ENCODE results near the gene MRPL18.

Gene MRPL18

GRCh38 chr6:159759645-159760044 lies 30.6 kb upstream of the MRPL18 start:
- DNase-seq: no peak
- Histone ChIP-seq H3K27ac (no peak overlapping the region), H3K36me3 (peaks cover 66% of the 10 kb centered on the region), H3K4me3 (ENCODE audit: low read depth, low read length) (no peak overlapping the region), H3K27me3 (ENCODE audit: insufficient read depth, low read depth, severe bottlenecking) (no peaks in the 10 kb centered on the region), H3K9me3 (ENCODE audit: severe bottlenecking) (no peaks in the 10 kb centered on the region)
- TF ChIP-seq, protein P1, sequence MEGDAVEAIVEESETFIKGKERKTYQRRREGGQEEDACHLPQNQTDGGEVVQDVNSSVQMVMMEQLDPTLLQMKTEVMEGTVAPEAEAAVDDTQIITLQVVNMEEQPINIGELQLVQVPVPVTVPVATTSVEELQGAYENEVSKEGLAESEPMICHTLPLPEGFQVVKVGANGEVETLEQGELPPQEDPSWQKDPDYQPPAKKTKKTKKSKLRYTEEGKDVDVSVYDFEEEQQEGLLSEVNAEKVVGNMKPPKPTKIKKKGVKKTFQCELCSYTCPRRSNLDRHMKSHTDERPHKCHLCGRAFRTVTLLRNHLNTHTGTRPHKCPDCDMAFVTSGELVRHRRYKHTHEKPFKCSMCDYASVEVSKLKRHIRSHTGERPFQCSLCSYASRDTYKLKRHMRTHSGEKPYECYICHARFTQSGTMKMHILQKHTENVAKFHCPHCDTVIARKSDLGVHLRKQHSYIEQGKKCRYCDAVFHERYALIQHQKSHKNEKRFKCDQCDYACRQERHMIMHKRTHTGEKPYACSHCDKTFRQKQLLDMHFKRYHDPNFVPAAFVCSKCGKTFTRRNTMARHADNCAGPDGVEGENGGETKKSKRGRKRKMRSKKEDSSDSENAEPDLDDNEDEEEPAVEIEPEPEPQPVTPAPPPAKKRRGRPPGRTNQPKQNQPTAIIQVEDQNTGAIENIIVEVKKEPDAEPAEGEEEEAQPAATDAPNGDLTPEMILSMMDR (IDR thresholded peaks at IDR 0.05; ENCODE audit: low read depth, low read length): no peak

- peak overlapping the region; percentile 100; the same call in 1 of the 2 replicates for H3K27ac ChIP-seq
- peak overlapping the region; percentile 71 for H3K4me3 ChIP-seq (ENCODE audit: low read depth, low read length)
- H3K27me3 ChIP-seq (ENCODE audit: insufficient read depth, low read depth, severe bottlenecking): no peaks in the 10 kb centered on the region
- TF ChIP-seq, protein P1 (IDR thresholded peaks at IDR 0.05; ENCODE audit: low read depth, low read length): no peak
- peaks cover 68% of the 10 kb centered on the region for H3K36me3 ChIP-seq
- H3K9me3 ChIP-seq (ENCODE audit: severe bottlenecking): no peaks in the 10 kb centered on the region
- no peak for DNase-seq
These were observed 29.6 kb upstream of the MRPL18 start for GRCh38 chr6:159760602-159761057.

GRCh38 chr6:159761129-159761872 lies 29.0 kb upstream of the MRPL18 start:
- peaks cover 69% of the 10 kb centered on the region for H3K36me3 ChIP-seq
- H3K4me3 ChIP-seq (ENCODE audit: low read depth, low read length): peak overlapping the region; percentile 71
- no peaks in the 10 kb centered on the region for H3K9me3 ChIP-seq (ENCODE audit: severe bottlenecking)
- peak; percentile 28 for DNase-seq
- TF ChIP-seq, protein P1 (IDR thresholded peaks at IDR 0.05; ENCODE audit: low read depth, low read length): no peak
- H3K27ac ChIP-seq: peak overlapping the region; percentile 100
- no peaks in the 10 kb centered on the region for H3K27me3 ChIP-seq (ENCODE audit: insufficient read depth, low read depth, severe bottlenecking)

GRCh38 chr6:159761873-159762680 lies 28.2 kb upstream of the MRPL18 start, which contains the start of gene ACAT2:
Gene ACAT2 (plus strand): TSS chr6:159762045. CDS start chr6:159762088, 43 bp downstream.
- peak; percentile 97 for DNase-seq
- TF ChIP-seq, protein P1 (IDR thresholded peaks at IDR 0.05; ENCODE audit: low read depth, low read length): no peak
- no peaks in the 10 kb centered on the region for H3K27me3 ChIP-seq (ENCODE audit: insufficient read depth, low read depth, severe bottlenecking)

DNA sequence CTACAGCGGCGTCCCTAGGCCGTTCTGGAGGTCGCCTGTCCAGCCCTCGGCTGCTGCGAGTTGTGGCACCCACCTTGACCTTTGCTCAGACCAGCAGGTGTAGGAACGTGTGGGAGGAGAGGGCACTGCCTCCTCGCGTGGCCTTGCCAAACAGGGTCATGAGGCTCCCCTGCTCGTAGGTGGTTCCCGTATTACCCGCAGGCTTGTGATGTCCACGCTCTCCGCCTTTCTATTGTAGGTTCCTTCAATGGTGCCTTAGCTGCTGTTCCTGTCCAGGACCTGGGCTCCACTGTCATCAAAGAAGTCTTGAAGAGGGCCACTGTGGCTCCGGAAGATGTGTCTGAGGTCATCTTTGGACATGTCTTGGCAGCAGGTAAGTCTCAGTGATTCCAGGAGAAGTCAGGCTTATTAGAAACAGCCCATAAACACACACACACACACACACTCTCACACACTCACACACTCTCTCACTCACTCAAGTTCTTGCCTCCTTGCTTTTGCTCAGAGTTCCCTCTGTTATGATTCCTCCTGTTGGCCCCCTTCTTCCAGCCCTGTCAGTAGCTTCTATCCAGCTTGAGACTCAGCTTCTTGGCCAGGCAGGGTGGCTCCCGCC lies 27.5 kb upstream of the MRPL18 start:
- Histone ChIP-seq H3K36me3 (peaks cover 73% of the 10 kb centered on the region), H3K9me3 (ENCODE audit: severe bottlenecking) (no peaks in the 10 kb centered on the region), H3K27me3 (ENCODE audit: insufficient read depth, low read depth, severe bottlenecking) (no peaks in the 10 kb centered on the region), H3K27ac (peak overlapping the region; percentile 100), H3K4me3 (ENCODE audit: low read depth, low read length) (peak overlapping the region; percentile 71)
- TF ChIP-seq, protein P1 (IDR thresholded peaks at IDR 0.05; ENCODE audit: low read depth, low read length): no peak
- DNase-seq: no peak

More at GRCh38 chr6:159761873-159762680, 28.2 kb upstream of the MRPL18 start, which contains the start of gene ACAT2:
- H3K27ac ChIP-seq: peak within 1 kb of the TSS; percentile 100
- H3K4me3 ChIP-seq (ENCODE audit: low read depth, low read length): peak within 1 kb of the TSS; percentile 71
- peaks cover 72% of the 10 kb centered on the region for H3K36me3 ChIP-seq
- no peaks in the 10 kb centered on the region for H3K9me3 ChIP-seq (ENCODE audit: severe bottlenecking)
